Measurements from ENCODE around the gene UBE2J2.

UBE2J2 gene

DNA sequence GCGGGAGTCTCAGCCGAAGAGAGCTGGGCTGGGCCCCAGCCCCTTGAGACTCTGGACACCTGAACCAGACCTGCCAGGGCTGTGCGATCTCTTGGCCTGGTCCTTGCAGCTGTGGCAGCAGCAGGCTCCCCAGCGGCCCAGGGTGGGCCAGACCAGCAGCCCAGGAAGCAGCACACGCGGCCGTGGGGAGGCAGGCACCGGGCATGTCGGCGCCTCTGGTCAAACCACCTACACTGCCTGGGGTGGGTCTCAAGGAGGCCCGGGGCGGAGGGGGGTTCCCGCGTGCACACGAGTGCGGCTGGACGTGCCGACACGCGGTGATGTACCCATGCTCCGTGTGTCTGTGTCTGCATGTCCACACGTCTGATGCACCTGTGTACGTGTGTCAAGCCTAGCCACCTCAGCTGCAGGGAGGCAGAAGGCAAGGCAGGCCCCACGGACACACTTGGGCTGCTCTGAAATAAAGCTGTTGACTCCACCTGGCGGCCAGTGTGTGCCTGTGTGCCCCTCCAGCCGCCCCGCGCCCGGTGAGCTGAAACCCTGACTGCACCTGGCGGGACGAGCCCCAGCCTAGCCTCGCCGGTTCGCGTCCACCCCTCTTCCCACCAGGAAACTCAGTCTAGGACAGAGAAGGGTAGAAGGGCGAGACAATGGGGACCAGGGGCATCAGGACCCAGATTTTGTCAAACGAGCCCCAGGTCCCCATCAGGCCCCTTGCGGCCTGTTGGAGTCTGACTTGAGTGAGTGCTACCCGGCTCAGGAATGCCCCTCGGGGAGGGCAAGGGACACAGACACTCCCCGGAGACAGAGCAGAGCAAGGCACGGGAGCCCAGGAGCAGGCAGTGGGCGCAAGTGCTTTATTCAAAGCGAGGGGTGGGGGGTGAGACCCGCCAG, 18.1 kb upstream of the UBE2J2 start:
- POLR2A ChIA-PET = interaction anchor here (1.0 to 1.5 kb wide), 3 partner anchors 9 to 19 kb away, joined by 3 to 4 read pairs (median 3); partner anchors contain the start of gene UBE2J2
- CTCF ChIA-PET = interaction anchor here (0.6 to 2.4 kb wide), 8 partner anchors 9 to 171 kb away, joined by 3 to 9 read pairs (median 3); no protein-coding TSS in a partner anchor
- TF ChIP-seq HDGF (IDR thresholded peaks at IDR 0.05; ENCODE audit: borderline replicate concordance) = peak; percentile 85; the same call in 1 of the 2 replicates
- TF ChIP-seq, protein P1, sequence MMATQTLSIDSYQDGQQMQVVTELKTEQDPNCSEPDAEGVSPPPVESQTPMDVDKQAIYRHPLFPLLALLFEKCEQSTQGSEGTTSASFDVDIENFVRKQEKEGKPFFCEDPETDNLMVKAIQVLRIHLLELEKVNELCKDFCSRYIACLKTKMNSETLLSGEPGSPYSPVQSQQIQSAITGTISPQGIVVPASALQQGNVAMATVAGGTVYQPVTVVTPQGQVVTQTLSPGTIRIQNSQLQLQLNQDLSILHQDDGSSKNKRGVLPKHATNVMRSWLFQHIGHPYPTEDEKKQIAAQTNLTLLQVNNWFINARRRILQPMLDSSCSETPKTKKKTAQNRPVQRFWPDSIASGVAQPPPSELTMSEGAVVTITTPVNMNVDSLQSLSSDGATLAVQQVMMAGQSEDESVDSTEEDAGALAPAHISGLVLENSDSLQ (IDR thresholded peaks at IDR 0.05) = no peak
- DNase-seq (ENCODE audit: extremely low spot score) = peak; percentile 75

DNA sequence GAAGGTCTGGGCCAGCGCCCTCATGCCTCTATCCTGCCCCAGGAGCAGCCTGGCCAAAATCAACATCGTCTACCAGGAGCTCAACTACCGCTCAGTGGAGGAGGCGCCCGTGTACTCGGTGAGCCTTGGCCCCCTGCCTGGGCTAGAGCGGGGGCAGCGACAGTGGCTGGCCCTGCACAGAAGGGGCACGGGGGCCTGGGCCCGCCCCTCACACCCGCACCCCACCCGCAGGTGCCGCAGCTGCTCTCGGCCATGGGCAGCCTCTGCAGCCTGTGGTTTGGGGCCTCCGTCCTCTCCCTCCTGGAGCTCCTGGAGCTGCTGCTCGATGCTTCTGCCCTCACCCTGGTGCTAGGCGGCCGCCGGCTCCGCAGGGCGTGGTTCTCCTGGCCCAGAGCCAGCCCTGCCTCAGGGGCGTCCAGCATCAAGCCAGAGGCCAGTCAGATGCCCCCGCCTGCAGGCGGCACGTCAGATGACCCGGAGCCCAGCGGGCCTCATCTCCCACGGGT, 17.4 kb upstream of the UBE2J2 start:
- POLR2A ChIA-PET = interaction anchor here (0.8 to 1.5 kb wide), 3 partner anchors 10 to 292 kb away, joined by 3 to 4 read pairs (median 3); partner anchors contain the start of gene UBE2J2
- CTCF ChIA-PET = interaction anchor here (0.6 to 2.4 kb wide), 6 partner anchors 9 to 169 kb away, joined by 3 to 9 read pairs (median 4); no protein-coding TSS in a partner anchor
- no peak for DNase-seq (ENCODE audit: extremely low spot score)

DNA sequence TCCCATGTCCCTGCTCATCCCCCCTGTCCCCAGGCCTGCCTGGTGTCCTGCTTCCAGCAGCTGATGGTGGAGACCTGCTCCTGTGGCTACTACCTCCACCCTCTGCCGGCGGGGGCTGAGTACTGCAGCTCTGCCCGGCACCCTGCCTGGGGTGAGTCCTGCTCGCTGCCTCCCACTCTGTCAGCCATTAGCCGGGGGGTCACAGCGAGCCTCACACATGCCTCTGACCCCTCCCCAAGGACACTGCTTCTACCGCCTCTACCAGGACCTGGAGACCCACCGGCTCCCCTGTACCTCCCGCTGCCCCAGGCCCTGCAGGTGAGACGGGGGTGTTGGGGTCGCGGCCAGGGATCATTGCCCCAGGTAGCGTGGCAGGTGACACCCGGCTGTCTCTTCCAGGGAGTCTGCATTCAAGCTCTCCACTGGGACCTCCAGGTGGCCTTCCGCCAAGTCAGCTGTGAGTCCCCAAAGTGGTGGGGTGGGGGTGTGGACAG, 16.6 kb upstream of the UBE2J2 start:
- ChIA-PET POLR2A (interaction anchor here (0.8 to 1.0 kb wide), 2 partner anchors 17 to 291 kb away, joined by 3 to 4 read pairs; partner anchors contain the start of gene UBE2J2), CTCF (interaction anchor here (0.7 to 2.4 kb wide), 3 partner anchors 10 to 938 kb away, joined by 3 to 9 read pairs (median 5); partner anchors contain the start of gene SKI)
- TF ChIP-seq HDGF (IDR thresholded peaks at IDR 0.05; ENCODE audit: borderline replicate concordance) = peak; percentile 86; the same call in 1 of the 2 replicates
- TF ChIP-seq L3MBTL2 (conservative IDR thresholded peaks at IDR 0.05) = no peak
- no peak for TF ChIP-seq SP1 (IDR thresholded peaks at IDR 0.05)
- DNase-seq (ENCODE audit: extremely low spot score) = peak; percentile 82

More for the DNA sequence above, 17.4 kb upstream of the UBE2J2 start:
- no peak for TF ChIP-seq ZNF384 (IDR thresholded peaks at IDR 0.05)
- no peak for TF ChIP-seq HDGF (IDR thresholded peaks at IDR 0.05; ENCODE audit: borderline replicate concordance)
- no peak for TF ChIP-seq ARNT (IDR thresholded peaks at IDR 0.05)
- TF ChIP-seq CTBP1 (IDR thresholded peaks at IDR 0.05; ENCODE audit: borderline replicate concordance) = no peak

DNA sequence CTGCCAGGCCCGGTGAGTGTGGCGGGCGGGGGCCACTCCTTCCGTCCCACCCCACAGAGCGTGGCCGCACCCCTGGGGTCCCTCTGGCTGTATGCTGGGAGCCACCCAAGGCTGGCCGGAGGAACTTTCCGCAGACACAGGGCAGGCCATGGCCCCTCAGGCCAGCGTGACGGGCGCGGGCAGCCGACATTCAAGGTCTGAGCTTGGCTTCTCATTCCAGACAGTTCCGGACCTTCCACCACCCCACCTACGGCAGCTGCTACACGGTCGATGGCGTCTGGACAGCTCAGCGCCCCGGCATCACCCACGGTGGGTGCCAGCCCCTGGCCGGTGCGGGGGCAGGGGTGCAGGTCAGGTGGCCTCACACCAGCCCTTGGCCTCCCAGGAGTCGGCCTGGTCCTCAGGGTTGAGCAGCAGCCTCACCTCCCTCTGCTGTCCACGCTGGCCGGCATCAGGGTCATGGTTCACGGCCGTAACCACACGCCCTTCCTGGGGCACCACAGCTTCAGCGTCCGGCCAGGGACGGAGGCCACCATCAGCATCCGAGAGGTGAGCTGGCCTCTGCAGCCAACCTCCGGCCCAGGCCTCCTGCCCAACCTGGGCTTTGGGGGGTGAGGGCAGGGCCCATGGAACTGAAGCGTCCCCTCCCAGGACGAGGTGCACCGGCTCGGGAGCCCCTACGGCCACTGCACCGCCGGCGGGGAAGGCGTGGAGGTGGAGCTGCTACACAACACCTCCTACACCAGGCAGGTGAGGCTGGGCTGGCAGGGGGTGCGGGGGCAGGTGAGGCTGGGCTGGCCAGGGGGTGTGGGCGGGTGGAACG, 13.8 kb upstream of the UBE2J2 start:
- CTCF ChIA-PET = no interaction called here

DNA sequence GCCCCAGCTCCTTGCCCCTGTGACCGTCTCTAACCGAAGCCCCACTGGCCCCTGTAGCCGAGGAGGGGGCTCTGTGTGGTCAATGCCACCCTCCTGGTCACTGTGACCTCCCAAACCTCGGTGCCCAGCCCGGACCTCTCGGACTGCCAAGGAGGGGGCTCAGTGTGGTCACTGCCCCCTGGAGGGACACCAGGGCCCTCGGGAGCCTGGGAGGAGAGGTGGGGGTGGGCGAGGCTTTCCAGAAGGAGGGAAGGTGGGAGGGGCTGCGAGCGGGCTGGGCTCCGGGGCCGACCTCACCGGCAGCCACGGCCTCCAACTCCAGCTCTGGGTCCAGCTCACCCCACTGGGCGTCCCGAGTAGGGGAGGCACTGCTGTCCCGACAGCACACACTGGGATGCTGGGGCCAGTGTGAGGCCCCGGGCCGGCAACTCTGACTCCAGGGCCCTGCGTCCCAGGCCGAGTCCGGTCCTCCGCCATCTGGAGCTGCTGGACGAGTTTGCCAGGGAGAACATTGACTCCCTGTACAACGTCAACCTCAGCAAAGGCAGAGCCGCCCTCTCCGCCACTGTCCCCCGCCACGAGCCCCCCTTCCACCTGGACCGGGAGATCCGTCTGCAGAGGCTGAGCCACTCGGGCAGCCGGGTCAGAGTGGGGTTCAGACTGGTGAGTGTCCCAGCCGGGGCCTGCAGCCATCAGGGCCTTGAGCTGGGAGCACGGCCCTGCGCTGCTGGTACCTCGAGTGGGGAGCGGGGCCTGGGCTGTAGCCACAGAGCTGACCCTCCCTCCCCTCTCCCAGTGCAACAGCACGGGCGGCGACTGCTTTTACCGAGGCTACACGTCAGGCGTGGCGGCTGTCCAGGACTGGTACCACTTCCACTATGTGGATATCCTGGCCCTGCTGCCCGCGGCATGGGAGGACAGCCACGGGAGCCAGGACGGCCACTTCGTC, 12.9 kb upstream of the UBE2J2 start:
- ChIA-PET POLR2A (interaction anchor here (2.1 kb wide), 1 partner anchor 13 kb away, joined by 8 read pairs; the partner anchor contains the start of gene UBE2J2), CTCF (no interaction called here)
- DNase-seq (ENCODE audit: extremely low spot score) = no peak

More for the DNA sequence above, 13.8 kb upstream of the UBE2J2 start:
- POLR2A ChIA-PET = no interaction called here
- TF ChIP-seq FOXM1 (IDR thresholded peaks at IDR 0.05; ENCODE audit: borderline replicate concordance) (no peak), SUZ12 (IDR thresholded peaks at IDR 0.05) (no peak), FOXA1 (IDR thresholded peaks at IDR 0.05) (no peak), CTBP1 (IDR thresholded peaks at IDR 0.05; ENCODE audit: borderline replicate concordance) (no peak), TARDBP (IDR thresholded peaks at IDR 0.05) (no peak), ARNT (IDR thresholded peaks at IDR 0.05) (no peak), NFRKB (IDR thresholded peaks at IDR 0.05) (no peak), HDGF (IDR thresholded peaks at IDR 0.05; ENCODE audit: borderline replicate concordance) (no peak), ELF4 (IDR thresholded peaks at IDR 0.05) (no peak), BHLHE40 (IDR thresholded peaks at IDR 0.05; ENCODE audit: borderline replicate concordance) (no peak), LEF1 (IDR thresholded peaks at IDR 0.05; ENCODE audit: borderline replicate concordance) (no peak), FOXK2 (IDR thresholded peaks at IDR 0.05) (no peak), ZNF384 (IDR thresholded peaks at IDR 0.05) (no peak), L3MBTL2 (conservative IDR thresholded peaks at IDR 0.05) (no peak), SP1 (IDR thresholded peaks at IDR 0.05) (no peak)
- TF ChIP-seq, protein P1 (IDR thresholded peaks at IDR 0.05) = no peak
- DNase-seq (ENCODE audit: extremely low spot score) = no peak

More for the DNA sequence above, 12.9 kb upstream of the UBE2J2 start:
- TF ChIP-seq SUZ12 (IDR thresholded peaks at IDR 0.05) (no peak), FOXA1 (IDR thresholded peaks at IDR 0.05) (no peak), FOXK2 (IDR thresholded peaks at IDR 0.05) (no peak), L3MBTL2 (conservative IDR thresholded peaks at IDR 0.05) (no peak), ZNF384 (IDR thresholded peaks at IDR 0.05) (no peak), SP1 (IDR thresholded peaks at IDR 0.05) (no peak), TARDBP (IDR thresholded peaks at IDR 0.05) (no peak), BHLHE40 (IDR thresholded peaks at IDR 0.05; ENCODE audit: borderline replicate concordance) (no peak), LEF1 (IDR thresholded peaks at IDR 0.05; ENCODE audit: borderline replicate concordance) (no peak), HDGF (IDR thresholded peaks at IDR 0.05; ENCODE audit: borderline replicate concordance) (no peak), ELF4 (IDR thresholded peaks at IDR 0.05) (no peak), FOXM1 (IDR thresholded peaks at IDR 0.05; ENCODE audit: borderline replicate concordance) (no peak), NFRKB (IDR thresholded peaks at IDR 0.05) (no peak), CTBP1 (IDR thresholded peaks at IDR 0.05; ENCODE audit: borderline replicate concordance) (no peak), ARNT (IDR thresholded peaks at IDR 0.05) (no peak)
- TF ChIP-seq, protein P1 (IDR thresholded peaks at IDR 0.05) = no peak

Measured in HEK293T (cell line).